DMS53 (cell line): ENCODE data around the gene HTRA2.
A peak's percentile ranks its signal among the peaks of the same experiment; 100 is the strongest.
"Not testable (repeated sequence)": the region's sequence is repeated elsewhere in the genome, so short reads cannot be mapped to it uniquely, and the experiment has no call there.

Experiments used
- DNase-seq: peaks from one replicate; lab custom pipeline; 2025; lab: John Stamatoyannopoulos, UW

Gene HTRA2

DNA sequence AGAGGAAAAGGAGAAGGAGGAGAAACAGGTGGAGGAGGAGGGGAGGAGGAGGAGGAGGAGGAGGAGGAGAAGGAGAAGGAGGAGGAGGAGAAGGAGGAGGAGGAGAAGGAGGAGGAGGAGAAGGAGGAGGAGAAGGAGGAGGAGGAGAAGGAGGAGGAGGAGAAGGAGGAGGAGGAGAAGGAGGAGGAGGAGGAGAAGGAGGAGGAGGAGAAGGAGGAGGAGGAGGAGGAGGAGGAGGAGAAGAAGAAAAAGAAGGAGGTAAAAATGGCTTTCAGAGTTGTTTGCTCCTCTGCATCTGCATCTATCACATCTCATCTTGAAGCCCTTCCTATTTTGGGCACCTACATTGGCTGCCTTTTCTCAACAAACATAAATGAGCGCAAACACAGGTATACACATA lies 31.3 kb downstream of the HTRA2 start:
- DNase-seq: not testable (repeated sequence)

DNA sequence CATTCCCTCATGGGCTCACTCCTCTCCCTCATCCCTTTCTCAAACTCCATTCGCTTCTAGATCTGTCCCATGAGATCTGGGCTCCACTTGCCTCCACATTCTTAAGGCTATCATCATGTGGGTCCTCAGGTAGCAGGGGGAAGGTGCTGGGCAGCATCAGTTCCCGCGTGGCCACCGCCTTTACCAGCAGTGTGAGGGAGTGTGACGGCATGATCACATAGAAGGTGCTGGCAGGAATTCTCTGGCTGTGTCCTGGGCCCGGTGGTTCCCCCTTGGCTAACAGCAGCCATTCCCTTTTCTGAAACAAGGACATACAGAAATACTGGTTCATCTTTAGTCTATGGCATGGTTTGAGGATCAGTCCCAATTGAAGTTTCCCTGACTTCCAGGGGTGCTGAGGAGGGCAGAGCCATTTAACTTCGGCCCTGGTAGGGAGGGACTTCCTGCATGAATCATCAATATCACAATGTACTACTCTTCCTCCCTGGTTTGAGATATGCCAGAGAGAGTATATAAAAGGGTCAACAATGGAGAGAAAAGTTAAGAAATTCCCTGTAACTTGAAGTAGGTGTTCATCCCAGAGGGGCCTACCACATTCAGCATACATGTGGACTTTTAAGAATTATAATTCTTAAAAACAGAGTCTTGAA lies 32.5 kb downstream of the HTRA2 start:
- no peak for DNase-seq

DNA sequence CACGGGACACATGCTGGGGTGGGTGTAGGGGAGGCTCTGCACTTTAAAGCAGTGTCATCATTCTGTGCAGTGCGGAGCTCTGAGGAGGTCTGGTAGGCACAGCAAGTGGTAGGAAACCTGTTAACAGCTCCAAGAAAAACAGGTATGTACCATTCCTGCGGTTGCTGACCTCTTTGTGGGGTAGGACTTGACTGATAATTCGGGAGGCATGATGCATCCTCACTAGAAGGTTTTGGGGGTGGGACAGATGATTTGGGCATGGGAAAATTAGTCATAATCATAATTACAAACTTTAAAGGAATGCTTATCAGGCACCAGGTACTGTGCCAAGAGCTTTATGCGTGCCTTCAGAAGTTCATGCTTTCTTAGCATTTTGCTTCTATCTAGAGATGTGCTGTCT lies 34.5 kb downstream of the HTRA2 start:
- DNase-seq: no peak

DNA sequence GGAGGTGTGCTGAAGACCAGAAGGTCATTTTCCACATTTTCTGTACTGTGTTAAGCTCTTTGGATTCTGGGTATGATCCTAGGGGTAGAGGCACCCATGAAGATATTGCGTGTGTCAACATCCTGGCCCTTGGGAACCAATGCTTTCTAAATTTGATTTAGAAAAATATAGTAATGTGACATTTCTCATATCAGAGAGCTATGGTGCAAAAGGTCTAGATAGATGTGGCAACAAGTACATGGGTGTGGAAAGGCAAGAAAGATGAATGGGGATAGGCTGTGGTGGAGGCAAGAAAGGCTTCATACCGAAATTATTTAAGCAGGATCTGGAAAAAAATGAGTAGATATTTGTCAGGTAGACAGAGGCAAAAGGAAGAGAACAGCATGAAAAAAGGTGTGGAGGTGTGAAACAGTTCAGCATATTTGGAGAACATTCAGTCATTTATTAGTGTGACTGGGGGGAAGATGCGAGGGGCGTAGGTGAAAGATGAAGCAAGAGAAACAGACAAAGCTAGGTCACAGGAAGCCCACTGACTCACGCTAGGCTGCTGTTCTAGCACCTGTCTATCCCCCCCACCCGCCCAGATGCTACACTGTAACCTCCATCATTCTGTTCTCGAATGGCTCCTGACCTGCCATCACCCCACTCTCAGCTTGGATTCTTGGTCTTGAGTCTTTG lies 36.5 kb downstream of the HTRA2 start:
- no peak for DNase-seq

DNA sequence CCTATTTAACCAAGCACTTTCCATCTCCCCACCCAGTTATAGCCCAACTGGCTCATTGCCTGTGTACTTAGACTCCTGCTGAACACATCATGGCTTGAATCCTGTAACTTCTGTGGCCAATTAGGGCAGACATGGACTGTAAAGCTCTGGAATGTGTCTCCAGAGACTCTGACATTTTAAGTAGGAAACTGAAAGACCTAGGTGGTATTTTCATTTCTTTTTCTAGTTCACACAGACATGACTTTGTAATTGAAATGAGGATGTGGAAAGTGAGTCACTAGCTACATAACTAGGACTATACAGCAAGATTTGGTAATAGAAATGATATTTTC lies 37.0 kb downstream of the HTRA2 start:
- no peak for DNase-seq

DNA sequence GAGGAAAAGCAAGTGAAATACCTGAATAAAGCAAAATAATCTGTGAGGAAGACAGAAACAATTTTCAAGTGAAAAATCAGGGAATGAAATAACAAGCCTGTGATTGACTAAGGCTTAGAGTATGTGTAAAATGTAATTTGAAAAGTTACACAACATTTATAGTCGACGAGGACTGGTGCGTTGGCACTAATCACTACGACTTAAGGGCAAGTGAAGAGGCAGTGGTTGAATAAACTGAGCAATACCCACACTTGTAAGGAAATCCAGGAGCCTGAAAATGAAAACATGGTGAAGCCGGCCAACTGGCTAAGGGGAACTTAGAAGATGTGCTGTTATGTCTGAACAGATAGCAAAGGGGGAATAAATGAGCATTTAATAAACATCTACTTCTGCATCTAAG lies 38.1 kb downstream of the HTRA2 start:
- no peak for DNase-seq

DNA sequence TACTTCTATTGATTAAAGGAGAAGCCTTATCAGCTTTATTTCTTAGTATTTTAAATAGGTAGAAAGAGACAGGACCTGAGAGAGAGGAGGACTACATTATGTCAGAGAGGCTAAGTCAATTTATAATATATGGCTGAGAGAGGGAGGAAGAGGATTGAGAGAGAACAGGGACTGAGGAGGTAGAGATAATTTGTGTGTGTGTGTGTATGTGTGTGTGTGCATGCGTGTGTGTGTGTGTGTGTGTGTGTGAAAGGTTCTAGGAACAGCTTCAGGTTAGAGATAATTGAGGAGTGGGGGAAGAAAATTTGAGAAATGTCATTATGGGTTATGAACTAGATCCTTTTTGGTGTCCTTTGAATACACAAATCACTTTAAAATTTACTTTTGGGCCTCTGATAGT lies 40.0 kb downstream of the HTRA2 start:
- no peak for DNase-seq

DNA sequence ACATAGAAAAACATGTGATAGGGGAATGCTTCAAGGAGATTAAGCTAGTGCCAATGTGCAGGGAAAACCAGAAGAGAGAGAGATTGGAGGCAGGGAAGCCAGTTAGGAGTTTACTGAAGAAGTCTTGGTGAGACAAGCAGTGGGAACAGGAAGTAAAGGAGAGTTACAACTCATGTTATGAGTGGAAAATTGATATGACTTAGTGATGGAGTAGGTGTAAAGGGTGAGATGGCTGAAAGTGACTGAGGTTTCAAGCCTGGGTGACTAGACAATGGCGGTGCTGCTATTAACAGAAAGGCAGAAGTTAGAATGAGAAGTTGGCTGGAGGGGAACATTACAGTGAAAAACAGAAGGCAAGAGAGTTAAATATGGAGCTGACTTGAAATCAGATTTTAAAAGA lies 41.3 kb downstream of the HTRA2 start:
- no peak for DNase-seq

DNA sequence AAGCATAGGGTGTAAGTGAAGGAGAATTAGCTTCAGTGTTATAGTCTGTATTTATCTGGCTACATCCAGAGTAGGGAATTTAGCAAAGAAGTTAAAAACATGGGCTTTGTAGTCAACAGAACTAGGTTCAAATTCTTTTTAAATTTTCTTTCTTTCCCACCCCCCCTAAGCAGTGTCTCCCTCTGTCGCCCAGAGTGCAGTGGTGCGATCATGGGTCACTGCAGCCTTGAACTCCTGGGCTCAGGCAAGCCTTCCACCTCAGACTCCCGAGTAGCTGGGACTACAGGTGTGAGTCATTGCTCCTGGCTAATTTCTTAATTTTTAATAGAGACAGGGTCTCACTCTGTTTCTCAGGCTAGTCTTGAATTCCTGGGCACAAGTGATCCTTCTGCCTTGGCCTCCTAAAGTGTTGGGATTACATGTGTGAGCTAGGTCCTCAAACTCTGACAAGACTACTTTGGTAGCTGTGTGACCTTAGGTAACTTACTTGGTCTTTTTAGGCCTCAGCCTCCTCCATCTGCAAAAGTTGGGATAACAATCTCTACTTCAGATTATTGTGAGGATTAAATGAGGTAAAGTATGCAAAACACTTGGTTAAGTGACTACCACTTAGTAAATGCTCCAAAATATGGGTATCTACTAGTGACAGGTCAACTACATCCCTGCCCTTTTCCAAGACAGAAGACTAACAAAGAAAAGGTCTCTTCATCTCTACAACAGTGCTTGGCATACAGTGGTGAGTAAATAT lies 42.6 kb downstream of the HTRA2 start:
- peak; percentile 17 for DNase-seq

DNA sequence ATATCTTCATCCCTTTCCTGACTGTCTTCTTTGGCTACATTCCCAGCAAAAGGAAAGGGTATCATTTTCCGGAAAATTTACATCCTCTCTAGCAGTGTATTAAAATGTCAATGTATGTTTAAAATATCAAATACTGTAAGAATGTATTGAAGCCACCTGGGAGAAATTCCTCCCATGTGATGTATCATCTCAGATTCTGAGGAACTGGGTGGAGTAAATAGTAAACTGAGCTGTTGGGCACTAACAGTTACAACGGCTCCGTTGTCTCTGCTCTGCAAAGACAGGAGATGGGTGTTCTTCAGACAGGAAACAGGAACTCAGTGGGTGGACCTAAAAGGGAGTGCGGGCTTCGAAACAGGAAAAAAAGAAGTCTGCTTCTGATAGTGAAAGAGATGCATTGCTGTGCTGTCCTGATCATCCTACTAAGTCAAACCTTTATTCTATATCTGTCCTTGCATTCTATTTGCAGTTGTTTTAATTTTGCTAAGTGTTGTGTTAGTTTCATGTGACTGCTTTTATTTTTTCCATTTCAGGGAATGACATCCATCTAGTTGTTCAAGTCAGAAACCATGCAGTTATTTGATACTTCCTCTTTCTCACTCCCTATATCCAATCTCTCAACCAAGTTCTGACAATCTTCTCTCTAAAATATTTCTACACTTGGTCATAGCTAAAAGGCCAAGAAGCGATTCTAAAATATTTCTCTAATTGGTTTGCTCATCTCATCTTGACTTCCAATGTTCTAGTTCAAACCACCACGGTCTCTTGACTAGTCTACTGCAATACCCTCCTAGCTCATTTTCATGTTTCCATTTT lies 44.2 kb downstream of the HTRA2 start:
- DNase-seq: no peak

DNA sequence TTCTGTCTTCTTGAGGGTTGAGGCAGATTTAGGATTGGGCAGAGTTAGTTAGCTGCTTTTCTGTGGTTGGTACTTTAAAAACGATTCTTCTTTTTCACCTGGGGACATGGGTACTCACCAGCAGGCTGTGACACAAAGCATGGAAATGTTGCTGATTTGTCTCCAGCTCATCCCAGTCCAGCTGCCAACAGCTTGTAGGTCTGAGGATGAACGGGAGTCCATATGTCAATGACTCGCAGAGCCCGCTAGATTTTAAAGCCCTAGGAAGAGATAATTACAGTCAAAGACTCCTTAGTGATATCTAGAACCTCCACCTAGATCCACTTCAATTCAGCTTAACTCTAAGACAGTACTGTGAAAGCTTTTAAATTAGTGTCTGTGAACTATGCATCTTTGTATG lies 45.6 kb downstream of the HTRA2 start:
- no peak for DNase-seq

DNA sequence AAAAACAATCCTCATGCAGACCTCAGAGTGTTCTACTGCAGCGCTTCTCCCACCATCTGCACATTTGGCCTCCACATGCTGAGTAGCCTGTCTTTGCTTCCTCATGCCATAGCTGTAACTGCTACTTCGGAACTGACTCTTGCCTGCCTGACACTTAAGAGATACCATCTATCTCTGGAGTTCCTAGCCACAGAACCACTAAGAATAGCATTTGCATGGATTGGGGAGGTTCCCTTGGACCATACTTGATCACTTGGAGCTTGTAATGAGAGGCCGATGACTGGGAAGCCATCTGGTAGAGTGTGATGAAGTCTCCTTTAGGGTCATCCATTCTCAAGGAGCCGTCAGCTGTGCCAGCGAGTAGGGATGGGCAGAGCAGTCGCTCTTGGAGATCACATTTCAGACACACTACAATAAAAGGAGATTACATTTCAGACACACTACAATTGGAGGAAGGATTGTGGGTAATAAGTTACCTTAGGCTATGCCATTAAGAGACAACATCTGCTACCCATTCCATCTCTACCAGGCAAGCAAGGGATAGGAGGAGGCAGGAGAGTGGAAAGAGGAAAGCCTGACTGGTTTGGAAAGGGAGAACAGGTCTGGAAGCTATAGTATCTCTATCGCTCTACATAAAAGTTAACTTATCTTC lies 46.6 kb downstream of the HTRA2 start:
- DNase-seq: no peak

DNA sequence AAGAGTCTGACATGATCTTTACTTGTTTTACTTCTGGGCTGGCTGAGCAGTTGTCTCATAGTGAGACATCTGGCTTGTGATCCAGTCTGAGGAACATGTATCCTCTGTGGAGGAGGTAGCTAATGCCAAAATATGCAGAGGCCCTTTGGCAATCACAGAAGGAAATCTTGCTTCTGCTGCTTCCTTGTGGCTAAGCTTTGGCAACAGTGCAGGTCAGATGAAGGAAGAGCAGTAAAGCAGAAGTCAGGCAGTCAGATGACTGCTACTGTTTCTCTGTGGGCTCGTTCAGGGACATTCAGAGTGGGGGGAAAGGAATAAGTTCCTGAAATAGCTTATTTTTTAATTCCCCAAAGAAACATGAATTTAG lies 47.1 kb downstream of the HTRA2 start:
- no peak for DNase-seq

DNA sequence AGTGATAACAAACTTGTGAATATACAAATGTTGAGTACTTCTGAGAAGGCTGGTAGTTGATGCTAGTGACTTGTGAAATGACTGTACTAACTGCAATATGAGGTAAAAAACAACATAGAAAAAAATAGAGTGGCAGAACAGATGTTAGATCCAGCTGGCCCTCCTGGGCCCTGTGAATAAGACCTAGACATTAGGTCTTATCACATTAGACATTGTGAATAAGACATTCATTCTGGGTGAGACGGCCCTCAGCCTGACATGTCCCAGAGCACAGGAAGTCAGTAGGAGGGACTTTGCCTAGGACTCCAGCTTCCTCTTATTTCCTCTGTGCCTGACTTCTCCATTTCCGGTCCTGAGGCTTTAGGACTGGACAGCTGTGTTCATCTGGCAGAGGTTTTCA lies 47.7 kb downstream of the HTRA2 start:
- peak; percentile 8 for DNase-seq

DNA sequence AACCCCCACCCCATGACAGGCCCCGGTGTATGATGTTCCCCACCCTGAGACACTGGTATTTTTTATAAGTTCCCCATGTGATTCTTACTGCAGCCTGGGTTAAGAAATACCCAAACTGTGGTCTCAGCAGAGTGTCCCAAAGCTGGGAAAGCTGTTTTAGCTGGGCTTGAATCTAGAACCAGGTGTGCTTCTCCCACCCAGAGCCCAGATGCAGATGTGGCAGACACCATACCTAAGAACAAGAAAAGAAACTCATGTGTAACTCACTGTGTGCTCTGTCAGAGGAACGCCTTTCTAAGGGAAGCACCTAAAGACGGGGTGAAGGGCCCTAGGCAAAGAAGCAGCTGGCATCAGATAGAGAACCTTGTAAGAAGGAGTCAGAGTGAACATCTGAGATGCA lies 48.7 kb downstream of the HTRA2 start:
- DNase-seq: no peak

DNA sequence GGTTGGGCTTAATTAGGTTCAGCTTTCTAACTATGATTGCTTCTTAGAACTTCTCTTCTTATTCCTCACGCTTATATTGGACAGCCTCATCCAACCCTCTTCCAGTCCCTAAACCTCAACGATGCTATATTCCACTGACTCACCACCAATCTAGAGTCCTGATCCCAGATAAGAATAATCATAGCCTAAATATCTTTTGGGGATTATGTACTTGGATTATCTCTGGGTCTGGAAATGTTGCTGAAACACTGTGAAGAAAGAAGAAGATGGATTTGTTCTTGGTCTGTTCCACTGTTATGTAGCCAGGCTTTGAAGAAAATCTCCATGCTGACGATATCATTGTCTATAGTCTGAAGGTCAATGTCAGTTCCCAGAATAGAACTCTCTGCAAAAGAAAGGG lies 51.7 kb downstream of the HTRA2 start:
- no peak for DNase-seq

DNA sequence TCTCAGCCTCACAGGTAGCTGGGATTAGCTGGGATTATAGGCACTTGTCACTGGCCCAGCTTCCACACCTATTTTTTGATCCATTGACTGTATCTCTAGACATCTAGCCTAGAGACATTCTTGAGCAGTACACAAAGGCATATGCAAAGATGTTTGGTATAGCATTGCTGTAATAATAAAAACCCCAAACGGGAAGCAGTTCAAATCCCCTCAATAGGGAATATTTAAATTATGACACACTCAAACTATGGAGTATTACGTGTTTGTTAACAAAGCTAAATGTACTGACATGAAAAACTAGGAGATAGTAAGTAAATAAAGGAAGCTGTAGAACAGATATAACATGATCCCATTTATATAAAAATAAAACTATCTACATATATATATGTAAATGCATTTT lies 52.5 kb downstream of the HTRA2 start:
- no peak for DNase-seq
